ENCODE measurements around the gene AZIN2.
A peak's percentile ranks its signal among the peaks of the same experiment; 100 is the strongest.
"Not testable (repeated sequence)": the region's sequence is repeated elsewhere in the genome, so short reads cannot be mapped to it uniquely, and the experiment has no call there.

The AZIN2 gene

GRCh38 chr1:33065301-33065700 is 15.7 kb upstream of the AZIN2 start:
- TF ChIP-seq EZH2phosphoT487 (conservative IDR thresholded peaks at IDR 0.05; ENCODE audit: low read length): no peak
- TF ChIP-seq, protein P1, sequence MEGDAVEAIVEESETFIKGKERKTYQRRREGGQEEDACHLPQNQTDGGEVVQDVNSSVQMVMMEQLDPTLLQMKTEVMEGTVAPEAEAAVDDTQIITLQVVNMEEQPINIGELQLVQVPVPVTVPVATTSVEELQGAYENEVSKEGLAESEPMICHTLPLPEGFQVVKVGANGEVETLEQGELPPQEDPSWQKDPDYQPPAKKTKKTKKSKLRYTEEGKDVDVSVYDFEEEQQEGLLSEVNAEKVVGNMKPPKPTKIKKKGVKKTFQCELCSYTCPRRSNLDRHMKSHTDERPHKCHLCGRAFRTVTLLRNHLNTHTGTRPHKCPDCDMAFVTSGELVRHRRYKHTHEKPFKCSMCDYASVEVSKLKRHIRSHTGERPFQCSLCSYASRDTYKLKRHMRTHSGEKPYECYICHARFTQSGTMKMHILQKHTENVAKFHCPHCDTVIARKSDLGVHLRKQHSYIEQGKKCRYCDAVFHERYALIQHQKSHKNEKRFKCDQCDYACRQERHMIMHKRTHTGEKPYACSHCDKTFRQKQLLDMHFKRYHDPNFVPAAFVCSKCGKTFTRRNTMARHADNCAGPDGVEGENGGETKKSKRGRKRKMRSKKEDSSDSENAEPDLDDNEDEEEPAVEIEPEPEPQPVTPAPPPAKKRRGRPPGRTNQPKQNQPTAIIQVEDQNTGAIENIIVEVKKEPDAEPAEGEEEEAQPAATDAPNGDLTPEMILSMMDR (IDR thresholded peaks at IDR 0.05; ENCODE audit: insufficient read depth, low read length, poor library complexity, severe bottlenecking): no peak
- no peaks in the 10 kb centered on the region for H3K27me3 ChIP-seq (ENCODE audit: low read length)
- no peaks in the 10 kb centered on the region for H3K9me2 ChIP-seq (replicated peaks; ENCODE audit: insufficient read depth, low read length)
- H3F3A ChIP-seq (ENCODE audit: insufficient read depth): no peaks in the 10 kb centered on the region
- no peaks in the 10 kb centered on the region for H3K36me3 ChIP-seq (ENCODE audit: low read length)
- no peaks in the 10 kb centered on the region for H4K20me1 ChIP-seq (ENCODE audit: low read depth, low read length)
- no peak overlapping the region for H3K27ac ChIP-seq (ENCODE audit: low read depth, low read length)
- H3K9me3 ChIP-seq (ENCODE audit: insufficient read depth, low read length): peaks cover 13% of the 10 kb centered on the region; the same call in 1 of the 2 replicates
- H3K79me2 ChIP-seq (ENCODE audit: insufficient read depth, low read length): no peaks in the 10 kb centered on the region
- no peak overlapping the region for H2AFZ ChIP-seq (ENCODE audit: low read depth, low read length, severe bottlenecking)
- no peak overlapping the region for H3K4me3 ChIP-seq (ENCODE audit: insufficient read depth, low read length, poor library complexity, severe bottlenecking)
- no peak overlapping the region for H3K4me2 ChIP-seq (ENCODE audit: low read depth, low read length, poor library complexity, severe bottlenecking)
- no peak overlapping the region for H3K9ac ChIP-seq (ENCODE audit: low read length)

DNA sequence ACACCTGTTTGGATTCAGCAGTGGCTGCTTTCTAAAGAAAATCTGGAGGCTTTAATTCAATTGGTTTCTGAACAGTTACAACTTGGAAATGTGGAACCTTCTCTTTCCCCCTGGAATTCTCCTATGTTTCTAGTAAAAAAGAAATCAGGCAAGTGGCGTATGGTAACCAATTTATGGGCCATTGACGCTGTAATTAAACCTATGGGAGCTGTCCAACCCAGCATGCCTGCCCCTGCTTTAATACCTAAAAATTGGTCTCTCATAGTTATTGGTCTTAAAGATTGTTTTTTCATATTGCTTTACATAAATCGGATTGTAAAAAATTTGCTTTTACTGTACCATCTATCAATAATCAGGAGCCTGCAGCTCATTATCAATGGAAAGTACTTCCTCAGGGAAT is 14.5 kb upstream of the AZIN2 start:
- H3K9me2 ChIP-seq (replicated peaks; ENCODE audit: insufficient read depth, low read length); H3K4me3 ChIP-seq (ENCODE audit: insufficient read depth, low read length, poor library complexity, severe bottlenecking); H3F3A ChIP-seq (ENCODE audit: insufficient read depth); H4K20me1 ChIP-seq (ENCODE audit: low read depth, low read length); H2AFZ ChIP-seq (ENCODE audit: low read depth, low read length, severe bottlenecking); H3K36me3 ChIP-seq (ENCODE audit: low read length); H3K27me3 ChIP-seq (ENCODE audit: low read length); H3K79me2 ChIP-seq (ENCODE audit: insufficient read depth, low read length); H3K4me2 ChIP-seq (ENCODE audit: low read depth, low read length, poor library complexity, severe bottlenecking); H3K9ac ChIP-seq (ENCODE audit: low read length); H3K27ac ChIP-seq (ENCODE audit: low read depth, low read length): not testable (repeated sequence)
- peaks cover 13% of the 10 kb centered on the region; the same call in 1 of the 2 replicates for H3K9me3 ChIP-seq (ENCODE audit: insufficient read depth, low read length)

DNA sequence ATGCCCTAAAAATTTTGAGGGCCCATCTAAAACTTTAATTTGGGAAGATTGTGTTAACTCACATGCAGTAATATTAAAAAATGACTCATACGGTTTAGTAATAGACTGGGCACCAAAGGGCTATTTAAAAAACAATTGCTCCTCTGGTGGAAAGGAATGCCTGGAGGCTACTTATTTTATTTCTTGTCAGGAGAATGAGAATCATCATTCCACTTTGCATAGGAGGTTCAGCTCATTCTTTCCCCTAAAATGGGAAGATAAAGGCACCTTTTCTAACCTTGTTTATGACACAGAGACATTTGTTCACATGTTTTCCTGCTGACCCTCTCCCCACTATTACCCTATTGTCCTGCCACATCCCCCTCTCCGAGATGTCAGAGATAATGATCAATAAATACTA is 12.8 kb upstream of the AZIN2 start:
- not testable (repeated sequence) for H3K9me2 ChIP-seq (replicated peaks; ENCODE audit: insufficient read depth, low read length); H3K27ac ChIP-seq (ENCODE audit: low read depth, low read length); H3K4me3 ChIP-seq (ENCODE audit: insufficient read depth, low read length, poor library complexity, severe bottlenecking); H4K20me1 ChIP-seq (ENCODE audit: low read depth, low read length); H3K36me3 ChIP-seq (ENCODE audit: low read length); H3K27me3 ChIP-seq (ENCODE audit: low read length); H3F3A ChIP-seq (ENCODE audit: insufficient read depth); H3K9ac ChIP-seq (ENCODE audit: low read length); H2AFZ ChIP-seq (ENCODE audit: low read depth, low read length, severe bottlenecking); H3K79me2 ChIP-seq (ENCODE audit: insufficient read depth, low read length); H3K4me2 ChIP-seq (ENCODE audit: low read depth, low read length, poor library complexity, severe bottlenecking)
- peaks cover 11% of the 10 kb centered on the region; the same call in 1 of the 2 replicates for H3K9me3 ChIP-seq (ENCODE audit: insufficient read depth, low read length)

- Histone ChIP-seq H3K27me3 (ENCODE audit: low read length) (no peaks in the 10 kb centered on the region), H3K27ac (ENCODE audit: low read depth, low read length) (no peak overlapping the region), H3K36me3 (ENCODE audit: low read length) (no peaks in the 10 kb centered on the region), H2AFZ (ENCODE audit: low read depth, low read length, severe bottlenecking) (peak overlapping the region; percentile 82), H3F3A (ENCODE audit: insufficient read depth) (no peaks in the 10 kb centered on the region), H3K4me2 (ENCODE audit: low read depth, low read length, poor library complexity, severe bottlenecking) (peak overlapping the region; percentile 34), H3K79me2 (ENCODE audit: insufficient read depth, low read length) (no peaks in the 10 kb centered on the region), H3K9me2 (replicated peaks; ENCODE audit: insufficient read depth, low read length) (no peaks in the 10 kb centered on the region), H3K4me3 (ENCODE audit: insufficient read depth, low read length, poor library complexity, severe bottlenecking) (no peak overlapping the region), H3K9me3 (ENCODE audit: insufficient read depth, low read length) (no peaks in the 10 kb centered on the region), H3K9ac (ENCODE audit: low read length) (no peak overlapping the region), H4K20me1 (ENCODE audit: low read depth, low read length) (no peaks in the 10 kb centered on the region)
- TF ChIP-seq EZH2phosphoT487 (conservative IDR thresholded peaks at IDR 0.05; ENCODE audit: low read length): no peak
- TF ChIP-seq, protein P1 (IDR thresholded peaks at IDR 0.05; ENCODE audit: insufficient read depth, low read length, poor library complexity, severe bottlenecking): no peak
Measured at GRCh38 chr1:33070628-33071027, 10.3 kb upstream of the AZIN2 start.

Data from SU-DHL-6 (cell line).